H1 (cell line): ENCODE results near the gene BTF3L4. TPM values are rescaled to one million over a fixed set of nuclear protein-coding genes. Genes with fewer than 3 reads are reported as not detected.
A peak's percentile ranks its signal among the peaks of the same experiment; 100 is the strongest.

Source experiments
- CTCF ChIA-PET: fragments of 300-600 bp; sonication (Branson Sonifier 250); formaldehyde crosslinking; loops from one replicate; lab custom pipeline; 2021; ENCODE audit not compliant: partially characterized antibody; lab: Charles Lee
- POLR2A ChIA-PET: fragments of 300-600 bp; sonication (Branson Sonifier 250); formaldehyde crosslinking; loops from one replicate; lab custom pipeline; 2021; ENCODE audit warnings: inconsistent platforms; ENCODE audit not compliant: partially characterized antibody; lab: Charles Lee
- DNase-seq, 2 experiments: peaks; one replicate each; pipeline versions ENCODE4 v3.0.0 to v3.0.0-alpha.2; 2010 to 2022; ENCODE audit warnings: low spot score in 2 of 2, low read depth in 1 of 2, mixed read lengths in 1 of 2
- FAIRE-seq: peaks from 2 replicates; lab custom pipeline; 2011; peaks lifted over from hg19 to GRCh38; lab: Jason Lieb, UNC
- H2AFZ ChIP-seq: 2 replicates; pipeline ENCODE4 v1.8.1; 2012; ENCODE audit warnings: low read length, inconsistent platforms
- H2AK5ac ChIP-seq: 2 replicates; pipeline ENCODE4 v1.6.1; 2013; ENCODE audit warnings: low read depth, low read length
- H2BK120ac ChIP-seq: replicated peaks from 2 replicates; pipeline ENCODE3; 2013; ENCODE audit warnings: low read depth, low read length, inconsistent platforms
- H2BK12ac ChIP-seq: 2 replicates; pipeline ENCODE4 v1.6.1; 2013; ENCODE audit warnings: low read depth, low read length
- H2BK15ac ChIP-seq: 2 replicates; pipeline ENCODE4 v1.6.1; 2013; ENCODE audit warnings: low read length
- H2BK20ac ChIP-seq: 2 replicates; pipeline ENCODE4 v1.6.1; 2013; ENCODE audit warnings: low read length
- H2BK5ac ChIP-seq: 2 replicates; pipeline ENCODE4 v1.6.1; 2013; ENCODE audit warnings: low read depth, low read length
- H3K14ac ChIP-seq: 2 replicates; pipeline ENCODE4 v1.6.1; 2013; ENCODE audit warnings: inconsistent platforms; ENCODE audit not compliant: insufficient read length
- H3K18ac ChIP-seq: 2 replicates; pipeline ENCODE4 v1.6.1; 2013; ENCODE audit warnings: low read length; ENCODE audit errors: extremely low read depth
- H3K23ac ChIP-seq: 2 replicates; pipeline ENCODE4 v1.6.1; 2013; ENCODE audit warnings: inconsistent platforms; ENCODE audit not compliant: insufficient read length
- H3K23me2 ChIP-seq: 2 replicates; pipeline ENCODE4 v1.6.1; 2013; ENCODE audit warnings: low read depth, low read length
- H3K27ac ChIP-seq: 2 replicates; pipeline ENCODE4 v1.6.1; 2011; ENCODE audit warnings: low read depth, low read length, inconsistent platforms
- H3K27me3 ChIP-seq, 4 experiments: replicated peaks in 1 of 4; 1 replicate in 1 of 4; 2 replicates in 3 of 4; pipeline versions ENCODE4 v1.6.1 to v1.8.1; 2011 to 2013; ENCODE audit warnings: low read length in 3 of 4, mild to moderate bottlenecking in 3 of 4, inconsistent platforms in 2 of 4, mixed read lengths in 2 of 4, moderate library complexity in 1 of 4; ENCODE audit not compliant: control insufficient read depth in 3 of 4, insufficient read depth in 3 of 4; ENCODE audit errors: extremely low read depth in 1 of 4
- H3K36me3 ChIP-seq, 4 experiments: 2 replicates each; pipeline versions ENCODE4 v1.6.1 to v1.8.1; 2011 to 2013; ENCODE audit warnings: mild to moderate bottlenecking in 4 of 4, low read length in 3 of 4, moderate library complexity in 2 of 4, control low read depth in 1 of 4, inconsistent platforms in 1 of 4; ENCODE audit not compliant: insufficient read depth in 4 of 4, control insufficient read depth in 2 of 4
- H3K4ac ChIP-seq: replicated peaks from 2 replicates; pipeline ENCODE3; 2013; ENCODE audit warnings: low read length, low read depth, mixed read lengths, inconsistent platforms; ENCODE audit not compliant: insufficient read length
- H3K4me1 ChIP-seq, 4 experiments: replicated peaks in 1 of 4; 1 replicate in 1 of 4; 2 replicates in 3 of 4; pipeline versions ENCODE4 v1.6.1 to v1.8.1; 2011 to 2013; ENCODE audit warnings: low read length in 3 of 4, inconsistent platforms in 2 of 4, mixed read lengths in 1 of 4; ENCODE audit not compliant: insufficient read depth in 4 of 4, control insufficient read depth in 3 of 4
- H3K4me2 ChIP-seq, 2 experiments: 2 replicates each; pipeline versions ENCODE4 v1.6.1 to v1.8.1; 2011 to 2013; ENCODE audit warnings: low read depth in 2 of 2, low read length in 2 of 2, control low read depth in 1 of 2, inconsistent platforms in 1 of 2, mild to moderate bottlenecking in 1 of 2; ENCODE audit not compliant: insufficient read depth in 1 of 2
- H3K4me3 ChIP-seq, 4 experiments: fragments of 200-600, 300-600 bp in 1 of 4; sonication (generic), shearing (Covaris generic), sonication (Bioruptor Twin) in 1 of 4; 2 replicates each; pipeline versions ENCODE4 v1.5.1 to v1.8.1; 2011 to 2016; ENCODE audit warnings: low read length in 4 of 4, low read depth in 3 of 4, control low read depth in 2 of 4, inconsistent platforms in 2 of 4, mild to moderate bottlenecking in 2 of 4, mixed read lengths in 1 of 4, moderate library complexity in 1 of 4; ENCODE audit not compliant: insufficient read depth in 2 of 4; ENCODE audit errors: extremely low read depth in 1 of 4
- H3K56ac ChIP-seq: replicated peaks from 2 replicates; pipeline ENCODE3; 2013; ENCODE audit warnings: low read depth, mild to moderate bottlenecking, mixed read lengths, low read length, inconsistent platforms; ENCODE audit not compliant: insufficient read length
- H3K79me1 ChIP-seq: 2 replicates; pipeline ENCODE4 v1.6.1; 2013; ENCODE audit warnings: low read depth, low read length, control low read depth
- H3K79me2 ChIP-seq, 2 experiments: 2 replicates each; pipeline versions ENCODE4 v1.6.1 to v1.8.1; 2012 to 2013; ENCODE audit warnings: low read length in 2 of 2, mild to moderate bottlenecking in 2 of 2, inconsistent platforms in 1 of 2; ENCODE audit not compliant: insufficient read depth in 2 of 2, control insufficient read depth in 1 of 2
- H3K9ac ChIP-seq, 4 experiments: replicated peaks in 1 of 4; 1 replicate in 1 of 4; 2 replicates in 3 of 4; pipeline versions ENCODE4 v1.6.1 to v1.8.1; 2011 to 2013; ENCODE audit warnings: low read depth in 3 of 4, low read length in 3 of 4, control low read depth in 2 of 4, mild to moderate bottlenecking in 2 of 4, moderate library complexity in 2 of 4, inconsistent platforms in 1 of 4; ENCODE audit errors: extremely low read depth in 1 of 4
- H3K9me3 ChIP-seq, 2 experiments: 2 replicates each; pipeline versions ENCODE4 v1.6.1 to v1.8.1; 2012 to 2013; ENCODE audit warnings: mild to moderate bottlenecking in 2 of 2, moderate library complexity in 2 of 2, control low read depth in 1 of 2, inconsistent platforms in 1 of 2, low read depth in 1 of 2, low read length in 1 of 2, mixed read lengths in 1 of 2; ENCODE audit not compliant: insufficient read depth in 2 of 2
- H4K20me1 ChIP-seq, 2 experiments: replicated peaks in 1 of 2; 2 replicates each; pipeline versions ENCODE3 to v1.8.1; 2011 to 2013; ENCODE audit warnings: inconsistent platforms in 2 of 2, low read length in 2 of 2, mild to moderate bottlenecking in 1 of 2; ENCODE audit not compliant: insufficient read depth in 2 of 2, control insufficient read depth in 1 of 2
- H4K5ac ChIP-seq: 2 replicates; pipeline ENCODE4 v1.6.1; 2013; ENCODE audit warnings: low read length, low read depth, mixed read lengths, inconsistent platforms; ENCODE audit not compliant: insufficient read length
- H4K8ac ChIP-seq: 2 replicates; pipeline ENCODE4 v1.8.0; 2013; ENCODE audit warnings: mild to moderate bottlenecking, moderate library complexity, low read length, inconsistent platforms; ENCODE audit not compliant: insufficient read depth; ENCODE audit errors: extremely low read depth
- H4K91ac ChIP-seq: replicated peaks from 2 replicates; pipeline ENCODE3; 2013; ENCODE audit warnings: low read length, mixed read lengths, inconsistent platforms; ENCODE audit not compliant: insufficient read length
- ASH2L ChIP-seq: fragments of 200-600, 300-600 bp; sonication (generic); IDR thresholded peaks from one replicate; pipeline ENCODE4 v1.7.1; 2017; ENCODE audit warnings: low read length
- BRCA1 ChIP-seq: IDR thresholded peaks from 2 replicates; pipeline ENCODE4 v1.6.1; 2012; ENCODE audit warnings: low read depth, low read length, improper control_type of control experiment
- CBX5 ChIP-seq: fragments of 300-800, 300-1000 bp; sonication (generic); IDR thresholded peaks from 2 replicates; pipeline ENCODE4 v1.7.1; 2016; ENCODE audit warnings: antibody characterized with exemption, low read length, low read depth
- CTCF ChIP-seq, 3 experiments: IDR thresholded peaks; 1 replicate in 2 of 3; 2 replicates in 1 of 3; pipeline versions ENCODE4 v1.5.1 to v1.6.1; 2011; ENCODE audit warnings: low read length in 3 of 3, mild to moderate bottlenecking in 3 of 3, inconsistent platforms in 2 of 3, low read depth in 1 of 3, moderate library complexity in 1 of 3; ENCODE audit not compliant: insufficient read depth in 1 of 3; ENCODE audit errors: control extremely low read depth in 1 of 3
- JUN ChIP-seq: IDR thresholded peaks from 2 replicates; pipeline ENCODE4 v1.6.1; 2011; ENCODE audit warnings: low read depth, mild to moderate bottlenecking, improper control_type of control experiment, low read length
- KDM4A ChIP-seq: IDR thresholded peaks from one replicate; pipeline ENCODE4 v1.7.1; 2012; ENCODE audit warnings: low read depth, mild to moderate bottlenecking, moderate library complexity, low read length, inconsistent platforms; ENCODE audit not compliant: severe bottlenecking
- RNF2 ChIP-seq: fragments of 200-900, 300-1000 bp; sonication (generic); IDR thresholded peaks from 2 replicates; pipeline ENCODE4 v1.7.1; 2016; ENCODE audit warnings: borderline replicate concordance, low read depth, mild to moderate bottlenecking, antibody characterized with exemption, low read length; ENCODE audit not compliant: poor library complexity, severe bottlenecking; ENCODE audit errors: missing control alignments
- WGBS, 2 experiments: shearing (Covaris generic) in 1 of 2; methylation state at CpG; one replicate each; pipeline versions ENCODE4 v1.1.6 to v1.1.7; 2013 to 2015; ENCODE audit warnings: low lambda C conversion rate in 2 of 2, mixed read lengths in 2 of 2, inconsistent platforms in 1 of 2, low coverage in 1 of 2, missing lambda C conversion rate in 1 of 2; ENCODE audit not compliant: insufficient replicate concordance in 2 of 2, insufficient coverage in 1 of 2, insufficient read length in 1 of 2; ENCODE audit errors: extremely low coverage in 1 of 2, missing lambda C conversion rate in 1 of 2; 5-methylcytosine and 5-hydroxymethylcytosine counted together
- polyA plus RNA-seq, 7 experiments: library from polyadenylated mRNA; depleted of rRNA in 3 of 7; stranded (reverse) in 5 of 7; unstranded in 2 of 7; fragments of >200 nt in 5 of 7; fragments of 200-250 nt in 2 of 7; gene quantifications; 1 replicate in 5 of 7; 2 replicates in 1 of 7; 4 replicates in 1 of 7; pipeline versions ENCODE4 v1.2.1 to v1.2.3, GENCODE V29; 2011 to 2013; ENCODE audit warnings: missing spikeins in 2 of 7, mixed read lengths in 2 of 7
- total RNA-seq: library from RNA; stranded (reverse); fragmentation: NEBNext Ultra II Directional; extraction: Animal tissue kit (Norgen Biotek cat#: 25700); gene quantifications from 2 replicates; pipeline ENCODE4 v1.2.1, GENCODE V29; 2021

The BTF3L4 gene
- total and polyA plus RNA-seq, 2 of the 8 experiments (the other 6 are each of a cell fraction or from before 2014, with no cell fraction given): 76.1 to 98.3 TPM

- Histone ChIP-seq H3K27ac (no peak overlapping the region), H3K36me3 (no peaks in the 10 kb centered on the region), H2AFZ (no peak overlapping the region), H2BK15ac (no peak overlapping the region), H2BK20ac (no peak overlapping the region), H3K56ac (no peak overlapping the region), H3K4me1 (no peaks in the 10 kb centered on the region), H3K9me3 (no peaks in the 10 kb centered on the region), H3K9ac (no peak overlapping the region), H4K20me1 (peaks cover 0 to 2% of the 10 kb centered on the region in 2 experiments), H4K8ac (no peak overlapping the region), H3K79me1 (no peaks in the 10 kb centered on the region), H2BK12ac (no peak overlapping the region), H3K23me2 (no peaks in the 10 kb centered on the region), H3K4me2 (no peak overlapping the region), H4K5ac (no peak overlapping the region), H2BK120ac (no peak overlapping the region), H4K91ac (no peak overlapping the region), H2BK5ac (no peak overlapping the region), H3K23ac (no peak overlapping the region), H3K27me3 (no peaks in the 10 kb centered on the region), H3K14ac (no peak overlapping the region), H3K18ac (no peak overlapping the region), H2AK5ac (no peak overlapping the region), H3K4me3 (no peak overlapping the region), H3K4ac (no peak overlapping the region), H3K79me2 (no peaks in the 10 kb centered on the region)
- ChIA-PET POLR2A (no interaction called here), CTCF (no interaction called here)
- FAIRE-seq (no peak), DNase-seq (peak in 1 of 2 experiments; percentile 32)
- WGBS, 2 experiments: 86% methylated on average over 1 of the region's 1 CpG; no CpG with 5 or more reads in 1 of the 2 experiments
- TF ChIP-seq ASH2L (no peak), CBX5 (no peak), RNF2 (no peak), JUN (no peak), CTCF (IDR thresholded peaks at IDR 0.05; ENCODE audit: control extremely low read depth in 1 of 3, insufficient read depth in 1 of 3, low read depth in 1 of 3, low read length in 3 of 3) (no peak), KDM4A (no peak), BRCA1 (no peak)
Observed at GRCh38 chr1:52102336-52103013, 46.4 kb downstream of the BTF3L4 start.
